A549 treated with AZD9567 at 1 μM for 4 hours (cell line): Measurements from ENCODE around the gene ZNF394. TPM values are rescaled to one million over a fixed set of nuclear protein-coding genes. Genes with fewer than 3 reads are reported as not detected.

Experiments used
- total RNA-seq: library from RNA; stranded (reverse); fragments of 200-300 nt; extraction: Qiagen RNA extraction; gene quantifications from 5 replicates; pipeline ENCODE4 v1.2.3, GENCODE V29; 2022; ENCODE audit not compliant: insufficient read depth

The ZNF394 gene
- 17.4 to 20.4 TPM (median 18.1 TPM) in 5 replicates for total RNA-seq

GRCh38 chr7:99499721-99500636 is at the start of gene ZNF394:
Gene ZNF394 (minus strand): TSS chr7:99500281. CDS start chr7:99500093, 188 bp downstream.

GRCh38 chr7:99504603-99505323 is 4.7 kb upstream of the ZNF394 start, which contains the start of gene ZKSCAN5:
Gene ZKSCAN5 (plus strand): TSS chr7:99504662. CDS start chr7:99506045, 1,383 bp downstream.

GRCh38 chr7:99472561-99473314 is 27.3 kb downstream of the ZNF394 start, which contains the start of gene ZNF789:
Gene ZNF789 (plus strand): TSS chr7:99472890. CDS start chr7:99476457, 3,567 bp downstream.

Other genes starting within 250 kb of the ZNF394 start
- gene MYH16, start 227.4 kb downstream of the ZNF394 start, total RNA-seq: 0.24 to 8.2 TPM (median 0.34 TPM) in 5 replicates
- gene ARPC1A, start 174.4 kb downstream of the ZNF394 start, total RNA-seq: 107 to 127 TPM (median 123 TPM) in 5 replicates
- 287 to 303 TPM (median 288 TPM) in 5 replicates for gene ARPC1B, start 125.6 kb downstream of the ZNF394 start, total RNA-seq
- gene PDAP1, start 91.7 kb downstream of the ZNF394 start, total RNA-seq: 152 to 187 TPM (median 175 TPM) in 5 replicates
- gene BUD31, start 91.3 kb downstream of the ZNF394 start, total RNA-seq: 131 to 157 TPM (median 151 TPM) in 5 replicates
- gene PTCD1, start 61.5 kb downstream of the ZNF394 start, total RNA-seq: 6.5 to 10.9 TPM (median 6.6 TPM) in 5 replicates
- gene CPSF4, start 61.3 kb downstream of the ZNF394 start, total RNA-seq: 40.4 to 49.9 TPM (median 47.9 TPM) in 5 replicates
- gene ATP5MF, start 34.1 kb downstream of the ZNF394 start, total RNA-seq: 912 to 1,062 TPM (median 917 TPM) in 5 replicates
- gene ZNF789, start 27.4 kb downstream of the ZNF394 start, total RNA-seq: 8.0 to 13.8 TPM (median 9.2 TPM) in 5 replicates
- gene ZKSCAN5, start 4.4 kb upstream of the ZNF394 start, total RNA-seq: 8.6 to 12.6 TPM (median 9.5 TPM) in 5 replicates
- 5.0 to 7.4 TPM (median 6.5 TPM) in 5 replicates for gene FAM200A, start 51.8 kb upstream of the ZNF394 start, total RNA-seq
- gene ZNF655, start 58.4 kb upstream of the ZNF394 start, total RNA-seq: 45.1 to 56.7 TPM (median 53.1 TPM) in 5 replicates
- 1.0 to 1.5 TPM (median 1.4 TPM) in 4 of 5 replicates, not detected in the other for gene TMEM225B, start 98.0 kb upstream of the ZNF394 start, total RNA-seq
- gene ZSCAN25, start 116.7 kb upstream of the ZNF394 start, total RNA-seq: 9.2 to 20.9 TPM (median 9.9 TPM) in 5 replicates
- 1.3 to 1.5 TPM (median 1.4 TPM) in 4 of 5 replicates, not detected in the other for gene CYP3A5, start 179.7 kb upstream of the ZNF394 start, total RNA-seq
- gene CYP3A7, start 234.9 kb upstream of the ZNF394 start, total RNA-seq: not detected in 5 replicates